H9 (cell line): ENCODE measurements around the gene DHX40. TPM values are rescaled to one million over a fixed set of nuclear protein-coding genes. Genes with fewer than 3 reads are reported as not detected.

Experiments used
- DNase-seq: peaks from one replicate; pipeline ENCODE4 v3.0.0-alpha.2; 2017
- H2AFZ ChIP-seq: one replicate; pipeline ENCODE4 v1.6.1; 2013; ENCODE audit warnings: mild to moderate bottlenecking, low read length, control low read depth, moderate library complexity
- H2AK5ac ChIP-seq: 2 replicates; pipeline ENCODE4 v1.6.1; 2013; ENCODE audit warnings: low read length, control low read depth, mixed read lengths; ENCODE audit not compliant: insufficient read length
- H2BK120ac ChIP-seq: one replicate; pipeline ENCODE4 v1.6.1; 2013; ENCODE audit warnings: low read depth, mild to moderate bottlenecking, low read length, control low read depth, inconsistent platforms; ENCODE audit not compliant: poor library complexity, severe bottlenecking
- H2BK12ac ChIP-seq: 2 replicates; pipeline ENCODE4 v1.6.1; 2013; ENCODE audit warnings: low read length, control low read depth, mixed read lengths, low read depth; ENCODE audit not compliant: insufficient read length
- H2BK15ac ChIP-seq: 2 replicates; pipeline ENCODE4 v1.6.1; 2013; ENCODE audit warnings: low read depth, low read length, control low read depth
- H2BK20ac ChIP-seq: one replicate; pipeline ENCODE4 v1.6.1; 2013; ENCODE audit warnings: low read depth, mild to moderate bottlenecking, low read length, control low read depth, inconsistent platforms; ENCODE audit not compliant: poor library complexity, severe bottlenecking
- H2BK5ac ChIP-seq: 2 replicates; pipeline ENCODE4 v1.6.1; 2013; ENCODE audit warnings: low read length, control low read depth, mixed read lengths; ENCODE audit not compliant: insufficient read length
- H3K14ac ChIP-seq: 2 replicates; pipeline ENCODE4 v1.6.1; 2013; ENCODE audit warnings: low read length, control low read depth; ENCODE audit not compliant: insufficient read depth
- H3K18ac ChIP-seq: 2 replicates; pipeline ENCODE4 v1.6.1; 2013; ENCODE audit warnings: low read depth, mild to moderate bottlenecking, mixed read lengths, low read length, control low read depth; ENCODE audit not compliant: insufficient read length
- H3K23ac ChIP-seq: 2 replicates; pipeline ENCODE4 v1.6.1; 2013; ENCODE audit warnings: low read length, control low read depth, mixed read lengths, low read depth; ENCODE audit not compliant: insufficient read length
- H3K23me2 ChIP-seq: 2 replicates; pipeline ENCODE4 v1.6.1; 2013; ENCODE audit warnings: low read depth, mild to moderate bottlenecking, mixed read lengths, low read length, control low read depth; ENCODE audit not compliant: insufficient read length, poor library complexity, severe bottlenecking
- H3K27ac ChIP-seq: 2 replicates; pipeline ENCODE4 v1.5.1; 2013; ENCODE audit warnings: low read length, control low read depth, mixed read lengths, low read depth; ENCODE audit not compliant: insufficient read length
- H3K27me3 ChIP-seq: 2 replicates; pipeline ENCODE4 v1.6.1; 2013; ENCODE audit warnings: low read length, control low read depth, inconsistent platforms; ENCODE audit not compliant: insufficient read depth
- H3K4ac ChIP-seq: 2 replicates; pipeline ENCODE4 v1.6.1; 2013; ENCODE audit warnings: low read depth, mild to moderate bottlenecking, control low read depth, inconsistent platforms, low read length, moderate library complexity
- H3K4me1 ChIP-seq: 2 replicates; pipeline ENCODE4 v1.6.1; 2013; ENCODE audit warnings: low read length, control low read depth, inconsistent platforms; ENCODE audit not compliant: insufficient read depth
- H3K4me2 ChIP-seq: 2 replicates; pipeline ENCODE4 v1.6.1; 2013; ENCODE audit warnings: low read length, control low read depth, mixed read lengths; ENCODE audit not compliant: insufficient read length, insufficient read depth
- H3K56ac ChIP-seq: 2 replicates; pipeline ENCODE4 v1.6.1; 2013; ENCODE audit warnings: low read depth, mild to moderate bottlenecking, mixed read lengths, low read length, control low read depth; ENCODE audit not compliant: insufficient read length
- H3K79me1 ChIP-seq: 2 replicates; pipeline ENCODE4 v1.6.1; 2013; ENCODE audit warnings: low read depth, mild to moderate bottlenecking, moderate library complexity, low read length, control low read depth, inconsistent platforms; ENCODE audit not compliant: insufficient read depth, poor library complexity, severe bottlenecking
- H3K79me2 ChIP-seq: 2 replicates; pipeline ENCODE4 v1.6.1; 2013; ENCODE audit warnings: low read length, control low read depth, inconsistent platforms; ENCODE audit not compliant: insufficient read depth
- H3K9ac ChIP-seq: 2 replicates; pipeline ENCODE4 v1.6.1; 2013; ENCODE audit warnings: low read length, control low read depth, mixed read lengths; ENCODE audit not compliant: insufficient read length; ENCODE audit errors: extremely low read depth
- H3K9me3 ChIP-seq: one replicate; pipeline ENCODE4 v1.6.1; 2013; ENCODE audit warnings: low read depth, low read length, inconsistent platforms; ENCODE audit not compliant: control insufficient read depth
- H3T11ph ChIP-seq: one replicate; pipeline ENCODE4 v1.6.1; 2013; ENCODE audit warnings: mild to moderate bottlenecking, low read length, control low read depth, inconsistent platforms
- H4K20me1 ChIP-seq: one replicate; pipeline ENCODE4 v1.6.1; 2013; ENCODE audit not compliant: control insufficient read depth, insufficient read length, insufficient read depth
- H4K5ac ChIP-seq: 2 replicates; pipeline ENCODE4 v1.6.1; 2013; ENCODE audit warnings: low read depth, mild to moderate bottlenecking, mixed read lengths, low read length, control low read depth; ENCODE audit not compliant: insufficient read length
- H4K8ac ChIP-seq: replicated peaks from 2 replicates; pipeline ENCODE4 v1.6.1; 2013; ENCODE audit warnings: low read length, control low read depth, mixed read lengths, low read depth; ENCODE audit not compliant: insufficient read length
- H4K91ac ChIP-seq: 2 replicates; pipeline ENCODE4 v1.6.1; 2013; ENCODE audit warnings: low read depth, mild to moderate bottlenecking, moderate library complexity, mixed read lengths, low read length, control low read depth; ENCODE audit not compliant: insufficient read length
- H3K27ac Mint-ChIP-seq, 3 experiments: 2 replicates in 2 of 3; 3 replicates in 1 of 3; pipeline ENCODE4 v1.8.0; 2020 to 2021; ENCODE audit warnings: mixed read lengths in 3 of 3, mild to moderate bottlenecking in 1 of 3, moderate library complexity in 1 of 3
- H3K27me3 Mint-ChIP-seq: 2 replicates; pipeline ENCODE4 v1.8.0; 2021; ENCODE audit warnings: low read depth, mild to moderate bottlenecking, moderate library complexity, mixed read lengths
- H3K36me3 Mint-ChIP-seq, 3 experiments: 2 replicates in 2 of 3; 3 replicates in 1 of 3; pipeline ENCODE4 v1.8.0; 2020 to 2021; ENCODE audit warnings: low read depth in 3 of 3, mixed read lengths in 3 of 3; ENCODE audit not compliant: insufficient read depth in 1 of 3
- H3K4me1 Mint-ChIP-seq, 2 experiments: 2 replicates each; pipeline ENCODE4 v1.8.0; 2020; ENCODE audit warnings: mixed read lengths in 2 of 2
- H3K4me3 Mint-ChIP-seq, 2 experiments: 2 replicates in 1 of 2; 3 replicates in 1 of 2; pipeline ENCODE4 v1.8.0; 2020 to 2021; ENCODE audit warnings: mild to moderate bottlenecking in 2 of 2, mixed read lengths in 2 of 2, moderate library complexity in 1 of 2
- H3K9me3 Mint-ChIP-seq, 2 experiments: 2 replicates in 1 of 2; 3 replicates in 1 of 2; pipeline ENCODE4 v1.8.0; 2020; ENCODE audit warnings: mild to moderate bottlenecking in 2 of 2, mixed read lengths in 2 of 2, moderate library complexity in 1 of 2
- CTCF ChIP-seq: fragments of 200-600 bp; sonication (generic); conservative IDR thresholded peaks from 3 replicates; pipeline ENCODE4 v1.8.0; 2021; ENCODE audit warnings: antibody characterized with exemption, mild to moderate bottlenecking
- WGBS: extraction: QIAGEN DNeasy Blood & Tissue Kit; methylation state at CpG from one replicate; pipeline ENCODE4 v1.1.7; 2013; ENCODE audit warnings: missing lambda C conversion rate, low lambda C conversion rate, mixed read lengths; ENCODE audit not compliant: insufficient read length; ENCODE audit errors: extremely low coverage; 5-methylcytosine and 5-hydroxymethylcytosine counted together
- total RNA-seq: library from RNA; stranded (reverse); gene quantifications from 2 replicates; pipeline ENCODE4 v1.2.1, GENCODE V29; 2021

Gene DHX40
- total RNA-seq, 1 experiment from 2014 or later, result 28.8 TPM

- WGBS, result no CpG with 5 or more reads among the region's 13 CpGs
- Mint-ChIP-seq H3K27me3 (no peaks in the 10 kb centered on the region), H3K27ac (peak overlapping the region; percentile 100), H3K9me3 (no peaks in the 10 kb centered on the region), H3K4me1 (peaks cover 35 to 40% of the 10 kb centered on the region in 2 experiments), H3K4me3 (peak overlapping the region; percentile 95 to 98), H3K36me3 (peaks cover 0 to 2% (median 0%) of the 10 kb centered on the region in 3 experiments; a peak in 5 of 7 replicates)
- Histone ChIP-seq H3K9me3 (no peaks in the 10 kb centered on the region), H3K79me1 (no peaks in the 10 kb centered on the region), H2BK12ac (no peak overlapping the region), H3K79me2 (peaks cover 45% of the 10 kb centered on the region), H3K23ac (no peak overlapping the region), H2AK5ac (no peak overlapping the region), H4K5ac (peak overlapping the region; percentile 46), H3K9ac (peak overlapping the region; percentile 95), H3K18ac (peak overlapping the region; percentile 84), H2BK20ac (no peak overlapping the region), H4K8ac (no peak overlapping the region), H3K14ac (peak overlapping the region; percentile 89), H3K4ac (0 out of 2 replicates have a peak overlapping the region, but pooled peaks have one; percentile 37), H3K56ac (peak overlapping the region; percentile 74), H2AFZ (no peak overlapping the region), H4K91ac (peak overlapping the region; percentile 24), H4K20me1 (no peaks in the 10 kb centered on the region), H3K4me1 (no peaks in the 10 kb centered on the region; the same call in 1 of the 2 replicates), H2BK5ac (no peak overlapping the region), H3K23me2 (peaks cover 5% of the 10 kb centered on the region), H3K27me3 (no peaks in the 10 kb centered on the region), H3K4me2 (peak overlapping the region; percentile 93), H2BK15ac (no peak overlapping the region), H2BK120ac (no peak overlapping the region), H3K27ac (peak overlapping the region; percentile 95), H3T11ph (no peak overlapping the region)
- no peak for TF ChIP-seq CTCF
- no peak for DNase-seq
Observed at GRCh38 chr17:59620064-59620359, 54.6 kb downstream of the DHX40 start.
